ENCODE results near the gene TP53RK. TPM values are rescaled to one million over a fixed set of nuclear protein-coding genes. Genes with fewer than 3 reads are reported as not detected.
A peak's percentile ranks its signal among the peaks of the same experiment; 100 is the strongest.

The TP53RK gene
- total and polyA plus RNA-seq, 2 of the 13 experiments (the other 11 are each of a cell fraction or from before 2014, with no cell fraction given) = 12.9 to 25.5 TPM

GRCh38 chr20:46638134-46638897 lies 50.9 kb downstream of the TP53RK start (continued):
- no peak for TF ChIP-seq RFX3 (CRISPR knock-in tag; IDR thresholded peaks at IDR 0.05)
- TF ChIP-seq GPN1 (CRISPR knock-in tag; IDR thresholded peaks at IDR 0.05; ENCODE audit: borderline replicate concordance) = no peak; the same call in 1 of the 2 replicates
- no peak for TF ChIP-seq ZNF484 (CRISPR knock-in tag; IDR thresholded peaks at IDR 0.05; ENCODE audit: borderline replicate concordance, low read depth)
- no peak for TF ChIP-seq PHF8 (CRISPR knock-in tag; IDR thresholded peaks at IDR 0.05)
- TF ChIP-seq PBX3 (CRISPR knock-in tag; IDR thresholded peaks at IDR 0.05; ENCODE audit: borderline replicate concordance) = no peak
- TF ChIP-seq ZNF839 (CRISPR knock-in tag; IDR thresholded peaks at IDR 0.05; ENCODE audit: borderline replicate concordance) = 0 out of 2 replicates have a peak, but pooled peaks have one; percentile 2
- TF ChIP-seq ZNF468 (CRISPR knock-in tag; IDR thresholded peaks at IDR 0.05) = 0 out of 2 replicates have a peak, but pooled peaks have one; percentile 4
- TF ChIP-seq ZNF501 (CRISPR knock-in tag; IDR thresholded peaks at IDR 0.05) = peak; percentile 69; the same call in 1 of the 2 replicates
- peak; percentile 69; the same call in 1 of the 2 replicates for TF ChIP-seq HDAC1 (CRISPR knock-in tag; IDR thresholded peaks at IDR 0.05)
- peak; percentile 89 for TF ChIP-seq ADNP (CRISPR knock-in tag; IDR thresholded peaks at IDR 0.05)
- TF ChIP-seq TOPORS (CRISPR knock-in tag; IDR thresholded peaks at IDR 0.05) = no peak
- TF ChIP-seq ZNF781 (CRISPR knock-in tag; IDR thresholded peaks at IDR 0.05; ENCODE audit: borderline replicate concordance, not compliant biosample characterization) = no peak
- TF ChIP-seq RBM39 (IDR thresholded peaks at IDR 0.05; ENCODE audit: low read depth, low read length, poor library complexity, severe bottlenecking) = peak; percentile 97
- TF ChIP-seq ZNF720 (CRISPR knock-in tag; IDR thresholded peaks at IDR 0.05) = no peak
- TF ChIP-seq ZBTB10 (CRISPR knock-in tag; IDR thresholded peaks at IDR 0.05; ENCODE audit: borderline replicate concordance) = no peak
- peak; percentile 24; the same call in 1 of the 2 replicates for TF ChIP-seq ZBTB26 (CRISPR knock-in tag; IDR thresholded peaks at IDR 0.05; ENCODE audit: borderline replicate concordance)
- peak; percentile 88 for TF ChIP-seq HDAC2 (CRISPR knock-in tag; IDR thresholded peaks at IDR 0.05)
- TF ChIP-seq TFDP2 (CRISPR knock-in tag; IDR thresholded peaks at IDR 0.05) = 0 out of 2 replicates have a peak, but pooled peaks have one; percentile 12
- no peak for TF ChIP-seq FOXK2 (IDR thresholded peaks at IDR 0.05)
- no peak for TF ChIP-seq STAT6 (CRISPR knock-in tag; IDR thresholded peaks at IDR 0.05; ENCODE audit: borderline replicate concordance)

All from HepG2 (cell line).